HUES6 (cell line): ENCODE measurements around the gene KIAA1217.

Experiments used
- H3K27ac ChIP-seq: 2 replicates; pipeline ENCODE4 v1.7.0; 2013; ENCODE audit warnings: low read depth, mild to moderate bottlenecking, low read length, inconsistent platforms
- H3K27me3 ChIP-seq: 2 replicates; pipeline ENCODE4 v1.6.1; 2013; ENCODE audit warnings: low read length; ENCODE audit not compliant: control insufficient read depth, insufficient read depth
- H3K36me3 ChIP-seq: 2 replicates; pipeline ENCODE4 v1.6.1; 2013; ENCODE audit warnings: low read length; ENCODE audit not compliant: control insufficient read depth, insufficient read depth
- H3K4me1 ChIP-seq: 2 replicates; pipeline ENCODE4 v1.6.1; 2013; ENCODE audit warnings: low read length; ENCODE audit not compliant: control insufficient read depth, insufficient read depth
- H3K4me3 ChIP-seq: 2 replicates; pipeline ENCODE4 v1.5.1; 2013; ENCODE audit warnings: low read depth, low read length
- H3K9ac ChIP-seq: one replicate; pipeline ENCODE4 v1.6.1; 2013; ENCODE audit warnings: mild to moderate bottlenecking, low read length
- H3K9me3 ChIP-seq: 2 replicates; pipeline ENCODE4 v1.6.1; 2013; ENCODE audit warnings: low read depth, low read length; ENCODE audit not compliant: control insufficient read depth, insufficient read depth

Gene KIAA1217

GRCh38 chr10:24246365-24246764, 37.4 kb downstream of the KIAA1217 start:
- no peaks in the 10 kb centered on the region for H3K9me3 ChIP-seq

DNA sequence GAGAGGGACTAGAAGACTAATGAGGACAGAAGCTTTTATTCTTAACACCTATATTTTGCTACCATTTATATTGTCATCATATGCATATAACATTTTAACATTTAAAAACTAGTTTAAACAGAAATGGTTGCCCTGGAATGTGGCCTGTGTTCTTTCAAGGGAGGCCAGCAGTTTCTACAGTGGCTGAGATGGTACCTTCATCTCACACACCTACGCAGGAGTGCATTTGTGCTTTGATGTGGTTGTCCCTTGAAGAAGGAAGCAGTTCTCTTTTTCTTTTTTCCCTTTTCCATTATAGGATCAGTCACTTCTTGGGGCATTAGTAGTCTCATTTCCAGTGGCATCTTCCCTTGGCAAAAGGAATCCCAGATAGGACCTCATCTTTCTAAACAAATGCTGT, 38.9 kb downstream of the KIAA1217 start:
- H3K4me3 ChIP-seq: no peak overlapping the region
- H3K9ac ChIP-seq: no peak overlapping the region
- peaks cover 14% of the 10 kb centered on the region for H3K4me1 ChIP-seq
- H3K27me3 ChIP-seq: no peaks in the 10 kb centered on the region
- H3K9me3 ChIP-seq: no peaks in the 10 kb centered on the region
- H3K36me3 ChIP-seq: no peaks in the 10 kb centered on the region
- no peak overlapping the region for H3K27ac ChIP-seq

More at GRCh38 chr10:24246365-24246764, 37.4 kb downstream of the KIAA1217 start:
- Histone ChIP-seq H3K27ac (no peak overlapping the region), H3K27me3 (no peaks in the 10 kb centered on the region), H3K4me3 (no peak overlapping the region), H3K36me3 (no peaks in the 10 kb centered on the region), H3K9ac (no peak overlapping the region), H3K4me1 (peaks cover 9% of the 10 kb centered on the region)

GRCh38 chr10:24249829-24250415, 41.0 kb downstream of the KIAA1217 start:
- Histone ChIP-seq H3K36me3 (no peaks in the 10 kb centered on the region), H3K4me3 (no peak overlapping the region), H3K9me3 (no peaks in the 10 kb centered on the region), H3K4me1 (peaks cover 27% of the 10 kb centered on the region), H3K27me3 (no peaks in the 10 kb centered on the region), H3K27ac (no peak overlapping the region), H3K9ac (no peak overlapping the region)

DNA sequence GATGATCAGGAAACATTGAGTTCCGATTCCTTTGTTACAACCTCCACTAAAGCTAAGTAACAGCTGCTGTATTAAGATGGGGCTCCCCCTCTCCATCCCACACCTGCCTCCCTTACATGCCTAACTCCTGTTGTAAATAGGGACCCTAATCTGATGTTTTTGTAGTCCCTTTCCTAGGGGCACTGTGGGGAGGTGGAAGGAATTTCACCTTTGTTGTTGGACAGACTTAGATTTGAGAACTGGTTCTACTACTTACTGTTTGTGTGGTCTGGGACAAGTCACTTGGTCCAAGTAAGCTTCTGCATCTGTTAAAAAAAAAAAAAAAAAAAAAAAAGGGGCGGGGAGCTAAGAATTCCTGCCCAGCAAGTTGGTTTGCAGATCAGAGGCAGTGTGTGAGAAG, 42.6 kb downstream of the KIAA1217 start:
- H3K9me3 ChIP-seq: no peaks in the 10 kb centered on the region
- H3K36me3 ChIP-seq: no peaks in the 10 kb centered on the region
- no peak overlapping the region for H3K9ac ChIP-seq
- no peak overlapping the region for H3K4me3 ChIP-seq
- H3K4me1 ChIP-seq: peaks cover 42% of the 10 kb centered on the region
- H3K27ac ChIP-seq: no peak overlapping the region
- H3K27me3 ChIP-seq: no peaks in the 10 kb centered on the region

DNA sequence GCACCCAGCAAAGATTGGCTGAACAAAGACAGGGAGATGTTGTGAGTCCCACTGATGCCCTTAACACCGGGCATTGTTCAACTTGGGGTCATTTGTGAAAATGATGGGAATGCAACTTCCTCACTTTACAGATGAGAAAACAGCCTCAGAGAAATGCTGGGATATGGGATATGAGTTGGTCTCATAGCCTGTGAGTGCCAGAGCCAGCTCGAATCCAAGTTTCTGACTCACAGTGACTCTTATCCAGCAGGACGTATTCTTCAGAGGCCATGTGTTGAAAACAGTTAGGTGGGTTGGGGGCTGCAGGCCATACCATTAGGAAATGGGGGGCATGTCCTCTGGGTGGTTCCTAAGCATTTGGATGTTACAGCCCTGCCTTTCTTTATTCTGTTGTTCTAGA, 45.2 kb downstream of the KIAA1217 start:
- no peak overlapping the region for H3K27ac ChIP-seq

DNA sequence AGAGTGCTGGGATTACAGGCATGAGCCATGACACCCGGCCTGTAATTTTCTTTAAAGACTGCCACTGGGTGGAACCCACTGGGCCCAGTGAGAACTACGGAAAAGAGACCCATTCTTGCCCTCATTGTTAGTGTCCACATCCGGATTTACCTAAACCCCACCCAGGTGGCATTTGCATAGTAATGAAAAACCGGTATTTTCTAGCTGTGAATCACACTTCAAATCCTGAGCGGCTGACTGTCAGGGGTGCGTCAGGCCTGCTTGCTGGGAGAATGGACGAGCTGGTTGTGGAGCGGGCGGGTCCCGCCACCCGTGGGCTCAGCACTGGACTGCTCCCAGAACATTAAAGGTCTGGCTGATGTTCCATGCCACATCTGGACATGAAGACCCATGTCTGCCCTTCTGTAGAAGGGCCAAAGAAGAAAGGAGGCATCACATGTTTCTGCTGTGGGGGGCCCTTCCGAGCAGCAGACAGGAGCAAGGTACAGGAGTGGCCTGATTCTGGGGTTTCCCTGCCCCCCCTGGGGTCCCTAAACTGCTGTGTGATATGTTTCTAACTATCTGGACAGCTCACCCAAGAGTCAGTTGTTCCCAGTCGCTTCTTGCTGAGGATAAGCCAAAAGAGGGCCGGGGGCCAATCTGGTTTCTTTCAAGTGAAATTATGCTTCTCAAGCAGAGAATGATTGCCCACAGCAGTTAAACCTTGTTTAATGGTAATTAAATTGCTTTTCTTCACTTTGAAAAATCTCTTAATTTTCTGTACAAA, 46.4 kb downstream of the KIAA1217 start:
- Histone ChIP-seq H3K27me3 (no peaks in the 10 kb centered on the region), H3K9ac (peak overlapping the region; percentile 78), H3K4me1 (peaks cover 54% of the 10 kb centered on the region), H3K9me3 (no peaks in the 10 kb centered on the region), H3K36me3 (no peaks in the 10 kb centered on the region), H3K4me3 (peak overlapping the region; percentile 61), H3K27ac (peak overlapping the region; percentile 84; the same call in 1 of the 2 replicates)

More for the DNA sequence above, 45.2 kb downstream of the KIAA1217 start:
- Histone ChIP-seq H3K4me3 (no peak overlapping the region), H3K4me1 (peaks cover 55% of the 10 kb centered on the region), H3K36me3 (no peaks in the 10 kb centered on the region), H3K9me3 (no peaks in the 10 kb centered on the region), H3K27me3 (no peaks in the 10 kb centered on the region), H3K9ac (no peak overlapping the region)

- Histone ChIP-seq H3K9me3 (no peaks in the 10 kb centered on the region), H3K9ac (peak overlapping the region; percentile 78), H3K4me3 (peak overlapping the region; percentile 61), H3K27me3 (no peaks in the 10 kb centered on the region), H3K36me3 (no peaks in the 10 kb centered on the region), H3K27ac (peak overlapping the region; percentile 84; the same call in 1 of the 2 replicates), H3K4me1 (peaks cover 54% of the 10 kb centered on the region)
Measured at GRCh38 chr10:24255881-24256311, 47.0 kb downstream of the KIAA1217 start.

GRCh38 chr10:24256619-24257107, 47.7 kb downstream of the KIAA1217 start:
- peaks cover 50% of the 10 kb centered on the region for H3K4me1 ChIP-seq

DNA sequence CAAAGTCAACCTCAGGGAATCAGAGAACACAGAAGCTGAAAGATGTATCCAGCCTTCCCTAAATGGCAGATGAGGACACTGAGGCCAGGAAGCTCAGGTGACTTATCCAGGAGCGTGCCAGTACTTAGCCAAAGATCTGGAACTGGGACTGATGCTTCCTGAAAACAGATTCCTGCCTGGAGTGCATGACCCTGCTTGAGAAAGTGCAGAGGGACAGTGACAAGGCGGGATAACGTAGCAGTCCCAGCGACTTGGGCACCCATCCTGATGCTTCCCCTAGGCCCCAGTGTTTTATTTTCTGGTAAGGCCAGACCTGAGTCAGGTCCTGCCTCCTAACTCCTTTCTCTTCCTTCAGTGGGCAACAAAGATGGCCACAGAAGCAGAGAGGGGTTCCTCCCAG, 48.6 kb downstream of the KIAA1217 start:
- Histone ChIP-seq H3K4me1 (peaks cover 48% of the 10 kb centered on the region), H3K9ac (no peak overlapping the region), H3K4me3 (no peak overlapping the region), H3K27ac (no peak overlapping the region), H3K36me3 (no peaks in the 10 kb centered on the region), H3K27me3 (no peaks in the 10 kb centered on the region), H3K9me3 (no peaks in the 10 kb centered on the region)

More at GRCh38 chr10:24256619-24257107, 47.7 kb downstream of the KIAA1217 start:
- Histone ChIP-seq H3K9me3 (no peaks in the 10 kb centered on the region), H3K36me3 (no peaks in the 10 kb centered on the region), H3K27ac (peak overlapping the region; percentile 84; the same call in 1 of the 2 replicates), H3K9ac (peak overlapping the region; percentile 75), H3K4me3 (peak overlapping the region; percentile 61), H3K27me3 (no peaks in the 10 kb centered on the region)

DNA sequence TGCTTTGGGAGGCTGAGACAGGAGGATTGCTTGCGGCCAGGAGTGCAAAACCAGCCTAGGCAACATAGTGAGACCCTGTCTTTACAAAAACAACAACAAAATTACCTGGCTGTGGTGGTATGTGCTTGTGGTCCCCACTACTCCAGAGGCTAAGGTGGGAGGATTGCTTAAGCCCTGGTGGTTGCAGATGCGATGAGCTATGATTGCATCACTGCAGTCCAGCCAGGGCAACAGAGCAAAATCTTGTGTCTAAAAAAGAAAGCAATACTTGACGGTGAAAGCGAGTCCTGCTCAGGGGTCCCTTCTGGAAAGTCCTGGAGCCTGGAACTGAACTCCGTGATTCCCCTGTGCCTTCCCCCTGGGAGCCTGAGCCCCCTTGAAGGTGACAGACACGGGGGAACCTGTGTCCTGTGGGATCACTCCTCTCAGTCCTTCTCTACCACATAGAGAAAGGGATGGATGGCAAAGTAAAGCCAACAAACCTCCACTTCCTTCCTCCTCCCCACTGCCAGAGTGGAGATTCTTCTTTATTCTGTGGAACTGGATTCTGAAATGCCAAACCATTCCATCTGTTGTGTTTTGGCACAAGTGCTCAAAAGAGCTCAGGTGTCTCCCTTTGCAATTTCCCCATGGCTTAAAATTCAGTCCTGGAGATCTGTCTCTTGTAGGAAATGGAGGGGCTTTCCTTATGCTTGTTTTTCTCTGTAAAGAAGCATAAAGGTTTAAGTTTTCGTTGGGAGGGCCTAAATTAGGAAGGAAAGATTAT, 50.6 kb downstream of the KIAA1217 start:
- H3K9me3 ChIP-seq: no peaks in the 10 kb centered on the region
- H3K27me3 ChIP-seq: no peaks in the 10 kb centered on the region
- no peak overlapping the region for H3K4me3 ChIP-seq
- H3K9ac ChIP-seq: no peak overlapping the region
- no peak overlapping the region for H3K27ac ChIP-seq
- peaks cover 48% of the 10 kb centered on the region for H3K4me1 ChIP-seq
- H3K36me3 ChIP-seq: no peaks in the 10 kb centered on the region
